A549 (cell line): ENCODE data around the gene FNBP1L. TPM values are rescaled to one million over a fixed set of nuclear protein-coding genes. Genes with fewer than 3 reads are reported as not detected.
A peak's percentile ranks its signal among the peaks of the same experiment; 100 is the strongest.

Experiments
- ATAC-seq, 2 experiments: fragments of 200-7000 bp in 1 of 2; fragments of >200 bp in 1 of 2; cut with Nextera tagmentation in 1 of 2; cut with Tn5 transposase in 1 of 2; 3 replicates each; pipeline versions ENCODE4 v1.8.0 to v1.9.1; 2018 to 2020; ENCODE audit warnings: mild to moderate bottlenecking in 1 of 2, moderate library complexity in 1 of 2
- CTCF ChIA-PET: fragments of 300-600 bp; sonication (Branson Sonifier 250); formaldehyde crosslinking; extraction: SDS; loops from one replicate; lab custom pipeline; 2021; ENCODE audit warnings: antibody characterized with exemption, inconsistent platforms; lab: Yijun Ruan, JAX
- POLR2A ChIA-PET: fragments of 350-600 bp; formaldehyde crosslinking; extraction: SDS; loops from one replicate; lab custom pipeline; 2021; ENCODE audit warnings: antibody characterized with exemption, inconsistent platforms; lab: Yijun Ruan, JAX
- DNase-seq, 2 experiments: peaks; one replicate each; pipeline versions ENCODE4 v3.0.0 to v3.0.0-alpha.2; 2011 to 2016; ENCODE audit warnings: low read depth in 1 of 2, low spot score in 1 of 2
- FAIRE-seq: peaks from 2 replicates; lab custom pipeline; 2011; peaks lifted over from hg19 to GRCh38; lab: Jason Lieb, UNC
- H3K27ac ChIP-seq, 2 experiments: fragments of >200 bp; sonication (Bioruptor Twin); formaldehyde crosslinking; 3 replicates each; pipeline ENCODE4 v1.5.1; 2016 to 2017
- H3K4me1 ChIP-seq: fragments of >200 bp; sonication (Bioruptor Twin); formaldehyde crosslinking; 3 replicates; pipeline ENCODE4 v1.6.1; 2016
- H3K4me2 ChIP-seq: fragments of >200 bp; sonication (Bioruptor Twin); formaldehyde crosslinking; 3 replicates; pipeline ENCODE4 v1.6.1; 2016
- H3K4me3 ChIP-seq: fragments of >200 bp; sonication (Bioruptor Twin); formaldehyde crosslinking; 3 replicates; pipeline ENCODE4 v1.5.1; 2016
- H3K9me3 ChIP-seq: fragments of >200 bp; sonication (Bioruptor Twin); formaldehyde crosslinking; 3 replicates; pipeline ENCODE4 v1.6.1; 2016
- ATOH8 ChIP-seq: fragments of 250-450 bp; sonication (Bioruptor Pico); IDR thresholded peaks from 2 replicates; pipeline ENCODE4 v1.5.0; 2020; ENCODE audit warnings: low read depth, mild to moderate bottlenecking, moderate library complexity
- BHLHE40 ChIP-seq: IDR thresholded peaks from 2 replicates; pipeline ENCODE4 v1.6.1; 2012; ENCODE audit warnings: low read depth, low read length, inconsistent platforms
- CHD2 ChIP-seq: fragments of 150-350 bp; IDR thresholded peaks from 2 replicates; pipeline ENCODE4 v1.6.1; 2014; ENCODE audit warnings: low read length; ENCODE audit not compliant: partially characterized antibody
- CHD4 ChIP-seq: fragments of 200-600 bp; sonication (generic); IDR thresholded peaks from 2 replicates; pipeline ENCODE4 v1.6.1; 2016; ENCODE audit warnings: antibody characterized with exemption, mild to moderate bottlenecking, borderline replicate concordance
- EHF ChIP-seq: fragments of 250-450 bp; sonication (Bioruptor Pico); IDR thresholded peaks from 2 replicates; pipeline ENCODE4 v1.5.0; 2020; ENCODE audit warnings: mild to moderate bottlenecking
- FOSB ChIP-seq: fragments of 250-450 bp; sonication (Bioruptor Pico); IDR thresholded peaks from 2 replicates; pipeline ENCODE4 v1.5.0; 2020; ENCODE audit warnings: mild to moderate bottlenecking, moderate library complexity
- FOSL2 ChIP-seq, 2 experiments: fragments of 450-650 bp in 1 of 2; fragments of >200 bp in 1 of 2; sonication (Bioruptor Twin) in 1 of 2; formaldehyde crosslinking; IDR thresholded peaks; 2 replicates each; pipeline versions ENCODE4 v1.5.0 to v1.6.1; 2016 to 2020; ENCODE audit warnings: mild to moderate bottlenecking in 1 of 2, moderate library complexity in 1 of 2
- GATA3 ChIP-seq: IDR thresholded peaks from 2 replicates; pipeline ENCODE4 v1.6.1; 2012; ENCODE audit warnings: borderline replicate concordance
- HDAC2 ChIP-seq: fragments of 200-600 bp; sonication (generic); IDR thresholded peaks from 2 replicates; pipeline ENCODE4 v1.6.1; 2016
- HES2 ChIP-seq: fragments of >200 bp; sonication (Bioruptor Twin); formaldehyde crosslinking; IDR thresholded peaks from 2 replicates; pipeline ENCODE4 v1.6.1; 2016
- HOXB13 ChIP-seq: fragments of 250-450 bp; sonication (Bioruptor Pico); IDR thresholded peaks from 2 replicates; pipeline ENCODE4 v1.5.0; 2020; ENCODE audit warnings: low read depth, mild to moderate bottlenecking, moderate library complexity
- HOXB5 ChIP-seq: fragments of 250-450 bp; sonication (Bioruptor Pico); IDR thresholded peaks from 2 replicates; pipeline ENCODE4 v1.5.0; 2020; ENCODE audit warnings: mild to moderate bottlenecking, moderate library complexity
- JUN ChIP-seq, 2 experiments: fragments of >200 bp; sonication (Bioruptor Twin); formaldehyde crosslinking; IDR thresholded peaks; 2 replicates in 1 of 2; 3 replicates in 1 of 2; pipeline ENCODE4 v1.6.1; 2016 to 2017
- JUNB ChIP-seq: fragments of >200 bp; sonication (Bioruptor Twin); formaldehyde crosslinking; IDR thresholded peaks from 2 replicates; pipeline ENCODE4 v1.6.1; 2016
- KDM1A ChIP-seq: fragments of 200-600 bp; sonication (generic); IDR thresholded peaks from 2 replicates; pipeline ENCODE4 v1.6.1; 2016; ENCODE audit warnings: low read depth, mild to moderate bottlenecking
- MAFK ChIP-seq: fragments of 450-650 bp; IDR thresholded peaks from 2 replicates; pipeline ENCODE4 v1.6.1; 2014; ENCODE audit not compliant: partially characterized antibody
- MAZ ChIP-seq: fragments of 150-350 bp; IDR thresholded peaks from 2 replicates; pipeline ENCODE4 v1.6.1; 2014; ENCODE audit warnings: antibody characterized with exemption, low read depth, low read length, borderline replicate concordance
- MYC ChIP-seq: IDR thresholded peaks from 2 replicates; pipeline ENCODE4 v1.6.1; 2012; ENCODE audit warnings: mild to moderate bottlenecking, inconsistent platforms, low read length, improper control_type of control experiment, borderline replicate concordance
- POLR2AphosphoS2 ChIP-seq: conservative IDR thresholded peaks from 2 replicates; pipeline ENCODE4 v1.6.1; 2012; ENCODE audit warnings: low read length, improper control_type of control experiment, inconsistent platforms
- RCOR1 ChIP-seq: fragments of 150-350 bp; IDR thresholded peaks from 2 replicates; pipeline ENCODE4 v1.6.1; 2014; ENCODE audit warnings: antibody characterized with exemption, low read length, low read depth
- SMC3 ChIP-seq: fragments of >200 bp; sonication (Bioruptor Twin); formaldehyde crosslinking; IDR thresholded peaks from 3 replicates; pipeline ENCODE4 v1.6.1; 2018; ENCODE audit warnings: inconsistent platforms
- SREBF2 ChIP-seq: fragments of 450-650 bp; IDR thresholded peaks from 2 replicates; pipeline ENCODE4 v1.6.1; 2014; ENCODE audit warnings: mild to moderate bottlenecking, moderate library complexity
- TP53 ChIP-seq: fragments of 250-450 bp; sonication (Bioruptor Pico); IDR thresholded peaks from 2 replicates; pipeline ENCODE4 v1.5.0; 2021; ENCODE audit warnings: mild to moderate bottlenecking, moderate library complexity
- ZC3H11A ChIP-seq: fragments of 450-650 bp; IDR thresholded peaks from 2 replicates; pipeline ENCODE4 v1.6.1; 2014; ENCODE audit warnings: antibody characterized with exemption, mild to moderate bottlenecking
- ZFP36 ChIP-seq: fragments of 450-650 bp; IDR thresholded peaks from 2 replicates; pipeline ENCODE4 v1.6.1; 2014; ENCODE audit warnings: borderline replicate concordance; ENCODE audit not compliant: partially characterized antibody
- ZNF302 ChIP-seq: fragments of 250-450 bp; sonication (Bioruptor Pico); IDR thresholded peaks from 2 replicates; pipeline ENCODE4 v1.9.0; 2021; ENCODE audit warnings: inconsistent platforms, mild to moderate bottlenecking, moderate library complexity
- WGBS: methylation state at CpG from one replicate; pipeline ENCODE4 v1.1.6; 2017; ENCODE audit errors: missing lambda C conversion rate; 5-methylcytosine and 5-hydroxymethylcytosine counted together
- polyA plus RNA-seq, 4 experiments: library from polyadenylated mRNA; depleted of rRNA in 3 of 4; stranded (reverse); fragments of >200 nt; fragmentation: RNase III in 1 of 4; extraction: RNeasy Plus Mini Kit Qiagen cat#74134 plus additional on column Dnase treatment in 1 of 4; gene quantifications; 2 replicates in 3 of 4; 3 replicates in 1 of 4; pipeline ENCODE4 v1.2.3, GENCODE V29; 2011 to 2017
- TF ChIP-seq, protein P1 (sequence below): fragments of 250-450 bp; sonication (Bioruptor Pico); IDR thresholded peaks from 2 replicates; pipeline ENCODE4 v1.5.0; 2021; ENCODE audit warnings: mild to moderate bottlenecking, moderate library complexity, borderline replicate concordance
- TF ChIP-seq, protein P2 (sequence below): fragments of >200 bp; sonication (Bioruptor Twin); formaldehyde crosslinking; IDR thresholded peaks from 3 replicates; pipeline ENCODE4 v1.6.1; 2016

The FNBP1L gene
- polyA plus RNA-seq, 2 of the 4 experiments (the other 2 are of a cell fraction), result 19.8 to 42.3 TPM

DNA sequence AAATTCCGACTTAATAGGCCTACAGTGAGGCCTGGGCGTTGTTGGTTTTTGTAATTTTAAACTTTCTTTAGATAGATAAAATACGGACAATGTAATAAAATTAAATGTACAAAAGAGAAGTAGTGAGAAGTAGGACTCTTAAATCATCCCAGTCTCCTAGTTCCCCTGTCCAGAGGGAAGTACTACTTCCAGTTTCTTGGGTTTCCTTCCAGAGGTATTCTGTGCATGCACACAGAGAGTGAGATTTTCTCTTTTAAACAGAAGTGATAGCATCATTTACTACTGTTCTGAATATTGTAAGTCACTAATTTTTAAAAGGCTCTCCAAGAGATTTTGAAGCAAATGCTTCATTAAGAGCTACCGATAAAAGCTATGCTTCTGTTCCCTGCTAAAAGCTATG, 7.2 kb upstream of the FNBP1L start:
- CTCF ChIA-PET, result interaction anchor here (1.2 to 1.5 kb wide), 2 partner anchors 136 to 404 kb away, joined by 3 to 4 read pairs; no protein-coding TSS in a partner anchor
- no peak for ATAC-seq
- Histone ChIP-seq H3K9me3 (no peaks in the 10 kb centered on the region), H3K4me2 (no peak overlapping the region; the same call in 2 of the 3 replicates), H3K4me3 (no peak overlapping the region), H3K4me1 (peaks cover 35% of the 10 kb centered on the region), H3K27ac (no peak overlapping the region; a peak in 1 of 6 replicates)
- WGBS, result 82% methylated on average over 4 of the region's 4 CpGs
- no peak for DNase-seq
- no peak for TF ChIP-seq JUN (IDR thresholded peaks at IDR 0.05)
- no peak for TF ChIP-seq RCOR1
- TF ChIP-seq HDAC2, result no peak
- TF ChIP-seq MYC, result no peak
- TF ChIP-seq, protein P1, sequence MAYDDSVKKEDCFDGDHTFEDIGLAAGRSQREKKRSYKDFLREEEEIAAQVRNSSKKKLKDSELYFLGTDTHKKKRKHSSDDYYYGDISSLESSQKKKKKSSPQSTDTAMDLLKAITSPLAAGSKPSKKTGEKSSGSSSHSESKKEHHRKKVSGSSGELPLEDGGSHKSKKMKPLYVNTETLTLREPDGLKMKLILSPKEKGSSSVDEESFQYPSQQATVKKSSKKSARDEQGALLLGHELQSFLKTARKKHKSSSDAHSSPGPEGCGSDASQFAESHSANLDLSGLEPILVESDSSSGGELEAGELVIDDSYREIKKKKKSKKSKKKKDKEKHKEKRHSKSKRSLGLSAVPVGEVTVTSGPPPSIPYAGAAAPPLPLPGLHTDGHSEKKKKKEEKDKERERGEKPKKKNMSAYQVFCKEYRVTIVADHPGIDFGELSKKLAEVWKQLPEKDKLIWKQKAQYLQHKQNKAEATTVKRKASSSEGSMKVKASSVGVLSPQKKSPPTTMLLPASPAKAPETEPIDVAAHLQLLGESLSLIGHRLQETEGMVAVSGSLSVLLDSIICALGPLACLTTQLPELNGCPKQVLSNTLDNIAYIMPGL (CRISPR knock-in tag), result no peak
- TF ChIP-seq ZFP36, result no peak
- no peak for TF ChIP-seq HES2
- no peak for TF ChIP-seq FOSL2 (IDR thresholded peaks at IDR 0.05)
- TF ChIP-seq FOSL2 (CRISPR knock-in tag; IDR thresholded peaks at IDR 0.05), result no peak
- TF ChIP-seq SMC3, result no peak
- TF ChIP-seq MAZ, result no peak
- no peak for TF ChIP-seq POLR2AphosphoS2
- no peak for TF ChIP-seq GATA3
- TF ChIP-seq JUNB, result no peak
- POLR2A ChIA-PET, result no interaction called here
- FAIRE-seq, result no peak

DNA sequence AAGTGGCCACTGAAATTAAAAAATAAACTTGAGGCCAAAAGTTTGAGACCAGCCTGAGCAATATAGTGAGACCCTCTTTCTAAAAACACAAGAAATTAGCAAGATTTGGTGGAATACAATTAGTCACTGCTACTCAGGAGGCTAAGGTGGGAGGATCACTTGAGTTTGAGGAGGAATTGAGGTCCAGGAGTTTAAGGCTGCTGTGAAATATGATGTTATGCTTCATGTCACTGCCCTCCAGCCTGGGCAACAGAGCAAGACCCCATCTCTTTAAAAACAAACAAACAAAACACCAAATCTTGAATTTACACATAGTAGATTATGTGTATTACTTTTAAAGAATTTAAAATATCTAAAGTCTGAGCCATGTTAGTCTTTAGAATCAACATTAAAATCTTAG, 6.3 kb upstream of the FNBP1L start:
- ATAC-seq (no peak), DNase-seq (no peak), FAIRE-seq (no peak)
- Histone ChIP-seq H3K9me3 (no peaks in the 10 kb centered on the region), H3K4me2 (peak overlapping the region; percentile 59; the same call in 2 of the 3 replicates), H3K27ac (peak overlapping the region in 1 of 2 experiments; percentile 46; a peak in 1 of 6 replicates), H3K4me1 (peaks cover 35% of the 10 kb centered on the region), H3K4me3 (no peak overlapping the region)
- no peak for TF ChIP-seq EHF (CRISPR knock-in tag)
- no peak for TF ChIP-seq BHLHE40
- no peak for TF ChIP-seq ZNF302 (CRISPR knock-in tag)
- no peak for TF ChIP-seq SREBF2
- TF ChIP-seq TP53 (CRISPR knock-in tag), result no peak
- TF ChIP-seq, protein P2, sequence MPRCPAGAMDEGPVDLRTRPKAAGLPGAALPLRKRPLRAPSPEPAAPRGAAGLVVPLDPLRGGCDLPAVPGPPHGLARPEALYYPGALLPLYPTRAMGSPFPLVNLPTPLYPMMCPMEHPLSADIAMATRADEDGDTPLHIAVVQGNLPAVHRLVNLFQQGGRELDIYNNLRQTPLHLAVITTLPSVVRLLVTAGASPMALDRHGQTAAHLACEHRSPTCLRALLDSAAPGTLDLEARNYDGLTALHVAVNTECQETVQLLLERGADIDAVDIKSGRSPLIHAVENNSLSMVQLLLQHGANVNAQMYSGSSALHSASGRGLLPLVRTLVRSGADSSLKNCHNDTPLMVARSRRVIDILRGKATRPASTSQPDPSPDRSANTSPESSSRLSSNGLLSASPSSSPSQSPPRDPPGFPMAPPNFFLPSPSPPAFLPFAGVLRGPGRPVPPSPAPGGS, result no peak
- no peak for TF ChIP-seq FOSB (CRISPR knock-in tag)
- TF ChIP-seq MAZ, result no peak
- TF ChIP-seq CHD2, result no peak
- TF ChIP-seq ATOH8 (CRISPR knock-in tag), result no peak
- TF ChIP-seq KDM1A, result no peak
- no peak for TF ChIP-seq CHD4
- no peak for TF ChIP-seq MAFK
- TF ChIP-seq MYC, result no peak
- no peak for TF ChIP-seq ZC3H11A
- no peak for TF ChIP-seq HES2
- no peak for TF ChIP-seq HOXB13
- no peak for TF ChIP-seq HOXB5
- CTCF ChIA-PET, result no interaction called here
- POLR2A ChIA-PET, result no interaction called here
